H1 (cell line): ENCODE measurements around the gene CD300C. TPM values are rescaled to one million over a fixed set of nuclear protein-coding genes. Genes with fewer than 3 reads are reported as not detected.

Experiments used
- BACH1 ChIP-seq: IDR thresholded peaks from 2 replicates; pipeline ENCODE4 v1.6.1; 2012; ENCODE audit warnings: low read length, improper control_type of control experiment
- CREB1 ChIP-seq: IDR thresholded peaks from 2 replicates; pipeline ENCODE4 v1.6.1; 2012; ENCODE audit warnings: inconsistent platforms
- KDM1A ChIP-seq: fragments of 200-600, 300-600 bp; sonication (generic); IDR thresholded peaks from 2 replicates; pipeline ENCODE4 v1.7.1; 2016; ENCODE audit warnings: mild to moderate bottlenecking, low read length, borderline replicate concordance
- KDM4A ChIP-seq: IDR thresholded peaks from one replicate; pipeline ENCODE4 v1.7.1; 2012; ENCODE audit warnings: low read depth, mild to moderate bottlenecking, moderate library complexity, low read length, inconsistent platforms; ENCODE audit not compliant: severe bottlenecking
- POLR2A ChIP-seq, 2 experiments: IDR thresholded peaks; 1 replicate in 1 of 2; 2 replicates in 1 of 2; pipeline ENCODE4 v1.6.1; 2011; ENCODE audit warnings: low read depth in 2 of 2, low read length in 2 of 2, mild to moderate bottlenecking in 2 of 2; ENCODE audit errors: control extremely low read depth in 1 of 2
- TCF12 ChIP-seq: IDR thresholded peaks from 2 replicates; pipeline ENCODE4 v1.6.1; 2011; ENCODE audit warnings: low read depth, mild to moderate bottlenecking, low read length
- polyA plus RNA-seq, 7 experiments: library from polyadenylated mRNA; depleted of rRNA in 3 of 7; stranded (reverse) in 5 of 7; unstranded in 2 of 7; fragments of >200 nt in 5 of 7; fragments of 200-250 nt in 2 of 7; gene quantifications; 1 replicate in 5 of 7; 2 replicates in 1 of 7; 4 replicates in 1 of 7; pipeline versions ENCODE4 v1.2.1 to v1.2.3, GENCODE V29; 2011 to 2013; ENCODE audit warnings: missing spikeins in 2 of 7, mixed read lengths in 2 of 7
- total RNA-seq: library from RNA; stranded (reverse); fragmentation: NEBNext Ultra II Directional; extraction: Animal tissue kit (Norgen Biotek cat#: 25700); gene quantifications from 2 replicates; pipeline ENCODE4 v1.2.1, GENCODE V29; 2021

The CD300C gene
- total and polyA plus RNA-seq, 2 of the 8 experiments (the other 6 are each of a cell fraction or from before 2014, with no cell fraction given): not detected

GRCh38 chr17:74547264-74547663 is 1.3 kb upstream of the CD300C start (continued):
- TF ChIP-seq KDM4A (no peak), POLR2A (IDR thresholded peaks at IDR 0.05; ENCODE audit: control extremely low read depth in 1 of 2, low read depth in 2 of 2, low read length in 2 of 2) (no peak), KDM1A (no peak), BACH1 (no peak), TCF12 (no peak), CREB1 (no peak)
